ENCODE data around the gene CTIF. TPM values are rescaled to one million over a fixed set of nuclear protein-coding genes. Genes with fewer than 3 reads are reported as not detected.

The CTIF gene
- total and polyA plus RNA-seq, 2 donors: 1.7 to 11.3 TPM

GRCh38 chr18:48792141-48792540 lies 253.3 kb downstream of the CTIF start:
- Histone ChIP-seq H3K27ac (ENCODE audit: low read depth in 1 of 2, low read length in 1 of 2) (no peak overlapping the region), H3K4me1 (ENCODE audit: control insufficient read depth in 2 of 2, insufficient read depth in 2 of 2, low read length in 2 of 2) (peaks cover 0 to 2% of the 10 kb centered on the region in 2 donors), H3K4me3 (ENCODE audit: low read length in 2 of 2) (no peak overlapping the region), H3K9me3 (ENCODE audit: control insufficient read depth in 2 of 2, insufficient read depth in 1 of 2, low read length in 1 of 2) (no peaks in the 10 kb centered on the region), H3K36me3 (ENCODE audit: control insufficient read depth in 2 of 2, insufficient read depth in 2 of 2, low read length in 1 of 2) (no peaks in the 10 kb centered on the region), H3K27me3 (ENCODE audit: control insufficient read depth in 2 of 2, insufficient read depth in 1 of 2, low read length in 1 of 2) (no peaks in the 10 kb centered on the region)
- no peak for DNase-seq (ENCODE audit: low read depth in 6 of 9, low spot score in 9 of 9)
- WGBS: 98% methylated on average over 4 of the region's 4 CpGs

GRCh38 chr18:48792611-48793380 lies 254.0 kb downstream of the CTIF start:
- WGBS: 97% methylated on average over 4 of the region's 4 CpGs
- Histone ChIP-seq H3K4me3 (ENCODE audit: low read length in 2 of 2) (no peak overlapping the region), H3K4me1 (ENCODE audit: control insufficient read depth in 2 of 2, insufficient read depth in 2 of 2, low read length in 2 of 2) (peaks cover 0 to 2% of the 10 kb centered on the region in 2 donors), H3K27ac (ENCODE audit: low read depth in 1 of 2, low read length in 1 of 2) (no peak overlapping the region), H3K36me3 (ENCODE audit: control insufficient read depth in 2 of 2, insufficient read depth in 2 of 2, low read length in 1 of 2) (no peaks in the 10 kb centered on the region), H3K27me3 (ENCODE audit: control insufficient read depth in 2 of 2, insufficient read depth in 1 of 2, low read length in 1 of 2) (no peaks in the 10 kb centered on the region), H3K9me3 (ENCODE audit: control insufficient read depth in 2 of 2, insufficient read depth in 1 of 2, low read length in 1 of 2) (no peaks in the 10 kb centered on the region)
- DNase-seq (ENCODE audit: low read depth in 6 of 9, low spot score in 9 of 9): no peak

GRCh38 chr18:48794251-48794970 lies 255.6 kb downstream of the CTIF start:
- Histone ChIP-seq H3K4me1 (ENCODE audit: control insufficient read depth in 2 of 2, insufficient read depth in 2 of 2, low read length in 2 of 2) (peaks cover 0 to 2% of the 10 kb centered on the region in 2 donors), H3K27me3 (ENCODE audit: control insufficient read depth in 2 of 2, insufficient read depth in 1 of 2, low read length in 1 of 2) (no peaks in the 10 kb centered on the region), H3K36me3 (ENCODE audit: control insufficient read depth in 2 of 2, insufficient read depth in 2 of 2, low read length in 1 of 2) (no peaks in the 10 kb centered on the region), H3K9me3 (ENCODE audit: control insufficient read depth in 2 of 2, insufficient read depth in 1 of 2, low read length in 1 of 2) (no peaks in the 10 kb centered on the region), H3K4me3 (ENCODE audit: low read length in 2 of 2) (no peak overlapping the region), H3K27ac (ENCODE audit: low read depth in 1 of 2, low read length in 1 of 2) (no peak overlapping the region)
- no peak for DNase-seq (ENCODE audit: low read depth in 6 of 9, low spot score in 9 of 9)
- 96% methylated on average over 10 of the region's 10 CpGs for WGBS

- Histone ChIP-seq H3K9me3 (ENCODE audit: control insufficient read depth in 2 of 2, insufficient read depth in 1 of 2, low read length in 1 of 2) (no peaks in the 10 kb centered on the region), H3K4me1 (ENCODE audit: control insufficient read depth in 2 of 2, insufficient read depth in 2 of 2, low read length in 2 of 2) (peaks cover 0 to 2% of the 10 kb centered on the region in 2 donors), H3K27me3 (ENCODE audit: control insufficient read depth in 2 of 2, insufficient read depth in 1 of 2, low read length in 1 of 2) (no peaks in the 10 kb centered on the region), H3K36me3 (ENCODE audit: control insufficient read depth in 2 of 2, insufficient read depth in 2 of 2, low read length in 1 of 2) (no peaks in the 10 kb centered on the region), H3K27ac (ENCODE audit: low read depth in 1 of 2, low read length in 1 of 2) (no peak overlapping the region), H3K4me3 (ENCODE audit: low read length in 2 of 2) (no peak overlapping the region)
- WGBS: 98% methylated on average over 4 of the region's 4 CpGs
- no peak for DNase-seq (ENCODE audit: low read depth in 6 of 9, low spot score in 9 of 9)
These were observed 256.9 kb downstream of the CTIF start for GRCh38 chr18:48795696-48796095.

GRCh38 chr18:48796491-48797205 lies 257.8 kb downstream of the CTIF start:
- no peaks in the 10 kb centered on the region for H3K36me3 ChIP-seq (ENCODE audit: control insufficient read depth in 2 of 2, insufficient read depth in 2 of 2, low read length in 1 of 2)
- H3K4me3 ChIP-seq (ENCODE audit: low read length in 2 of 2): no peak overlapping the region
- 98% methylated on average over 6 of the region's 6 CpGs for WGBS
- DNase-seq (ENCODE audit: low read depth in 6 of 9, low spot score in 9 of 9): no peak
- H3K4me1 ChIP-seq (ENCODE audit: control insufficient read depth in 2 of 2, insufficient read depth in 2 of 2, low read length in 2 of 2): no peaks in the 10 kb centered on the region
- no peaks in the 10 kb centered on the region for H3K27me3 ChIP-seq (ENCODE audit: control insufficient read depth in 2 of 2, insufficient read depth in 1 of 2, low read length in 1 of 2)
- H3K27ac ChIP-seq (ENCODE audit: low read depth in 1 of 2, low read length in 1 of 2): no peak overlapping the region
- no peaks in the 10 kb centered on the region for H3K9me3 ChIP-seq (ENCODE audit: control insufficient read depth in 2 of 2, insufficient read depth in 1 of 2, low read length in 1 of 2)

GRCh38 chr18:48797841-48798255 lies 259.0 kb downstream of the CTIF start:
- 23% methylated on average over 9 of the region's 9 CpGs for WGBS
- Histone ChIP-seq H3K9me3 (ENCODE audit: control insufficient read depth in 2 of 2, insufficient read depth in 1 of 2, low read length in 1 of 2) (no peaks in the 10 kb centered on the region), H3K27ac (ENCODE audit: low read depth in 1 of 2, low read length in 1 of 2) (no peak overlapping the region), H3K27me3 (ENCODE audit: control insufficient read depth in 2 of 2, insufficient read depth in 1 of 2, low read length in 1 of 2) (no peaks in the 10 kb centered on the region), H3K4me1 (ENCODE audit: control insufficient read depth in 2 of 2, insufficient read depth in 2 of 2, low read length in 2 of 2) (no peaks in the 10 kb centered on the region), H3K4me3 (ENCODE audit: low read length in 2 of 2) (no peak overlapping the region), H3K36me3 (ENCODE audit: control insufficient read depth in 2 of 2, insufficient read depth in 2 of 2, low read length in 1 of 2) (no peaks in the 10 kb centered on the region)
- no peak for DNase-seq (ENCODE audit: low read depth in 6 of 9, low spot score in 9 of 9)

- no peaks in the 10 kb centered on the region for H3K4me1 ChIP-seq (ENCODE audit: control insufficient read depth in 2 of 2, insufficient read depth in 2 of 2, low read length in 2 of 2)
- WGBS: 94% methylated on average over 17 of the region's 17 CpGs
- H3K27ac ChIP-seq (ENCODE audit: low read depth in 1 of 2, low read length in 1 of 2): no peak overlapping the region
- DNase-seq (ENCODE audit: low read depth in 6 of 9, low spot score in 9 of 9): no peak
- H3K4me3 ChIP-seq (ENCODE audit: low read length in 2 of 2): no peak overlapping the region
- H3K36me3 ChIP-seq (ENCODE audit: control insufficient read depth in 2 of 2, insufficient read depth in 2 of 2, low read length in 1 of 2): no peaks in the 10 kb centered on the region
- H3K27me3 ChIP-seq (ENCODE audit: control insufficient read depth in 2 of 2, insufficient read depth in 1 of 2, low read length in 1 of 2): no peaks in the 10 kb centered on the region
- H3K9me3 ChIP-seq (ENCODE audit: control insufficient read depth in 2 of 2, insufficient read depth in 1 of 2, low read length in 1 of 2): no peaks in the 10 kb centered on the region
These were observed 259.8 kb downstream of the CTIF start for GRCh38 chr18:48798334-48799245.

- Histone ChIP-seq H3K9me3 (ENCODE audit: control insufficient read depth in 2 of 2, insufficient read depth in 1 of 2, low read length in 1 of 2) (no peaks in the 10 kb centered on the region), H3K4me3 (ENCODE audit: low read length in 2 of 2) (no peak overlapping the region), H3K27ac (ENCODE audit: low read depth in 1 of 2, low read length in 1 of 2) (no peak overlapping the region), H3K36me3 (ENCODE audit: control insufficient read depth in 2 of 2, insufficient read depth in 2 of 2, low read length in 1 of 2) (no peaks in the 10 kb centered on the region), H3K27me3 (ENCODE audit: control insufficient read depth in 2 of 2, insufficient read depth in 1 of 2, low read length in 1 of 2) (no peaks in the 10 kb centered on the region), H3K4me1 (ENCODE audit: control insufficient read depth in 2 of 2, insufficient read depth in 2 of 2, low read length in 2 of 2) (no peaks in the 10 kb centered on the region)
- no peak for DNase-seq (ENCODE audit: low read depth in 6 of 9, low spot score in 9 of 9)
- WGBS: over 99% methylated on average over 8 of the region's 8 CpGs
These were observed 261.0 kb downstream of the CTIF start for GRCh38 chr18:48799724-48800315.

Data from thymus (tissue), 11 donors.